Measurements from ENCODE around the gene KSR1.

The KSR1 gene

DNA sequence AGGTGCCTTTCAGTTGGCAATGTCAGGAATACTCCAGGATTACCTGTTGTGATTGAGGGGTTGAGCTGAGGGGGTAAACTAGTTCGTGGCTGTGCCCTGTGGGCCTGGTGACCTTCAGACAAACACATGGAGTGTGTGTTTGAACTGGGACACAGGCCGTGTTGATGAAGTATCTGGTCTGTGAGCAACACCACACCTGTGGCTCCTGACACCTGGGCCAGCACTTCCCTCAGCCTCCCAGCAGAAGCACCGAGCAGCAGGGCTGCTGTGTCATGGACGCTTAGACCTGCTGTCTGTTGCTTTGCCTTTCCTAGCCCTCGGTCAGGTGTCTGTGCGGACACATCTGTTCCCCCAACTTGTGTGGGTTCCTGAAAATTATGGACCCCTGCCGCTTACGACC, 82.9 kb downstream of the KSR1 start:
- FAIRE-seq, result no peak

GRCh38 chr17:27539794-27540317, 83.6 kb downstream of the KSR1 start:
- no peak for FAIRE-seq

DNA sequence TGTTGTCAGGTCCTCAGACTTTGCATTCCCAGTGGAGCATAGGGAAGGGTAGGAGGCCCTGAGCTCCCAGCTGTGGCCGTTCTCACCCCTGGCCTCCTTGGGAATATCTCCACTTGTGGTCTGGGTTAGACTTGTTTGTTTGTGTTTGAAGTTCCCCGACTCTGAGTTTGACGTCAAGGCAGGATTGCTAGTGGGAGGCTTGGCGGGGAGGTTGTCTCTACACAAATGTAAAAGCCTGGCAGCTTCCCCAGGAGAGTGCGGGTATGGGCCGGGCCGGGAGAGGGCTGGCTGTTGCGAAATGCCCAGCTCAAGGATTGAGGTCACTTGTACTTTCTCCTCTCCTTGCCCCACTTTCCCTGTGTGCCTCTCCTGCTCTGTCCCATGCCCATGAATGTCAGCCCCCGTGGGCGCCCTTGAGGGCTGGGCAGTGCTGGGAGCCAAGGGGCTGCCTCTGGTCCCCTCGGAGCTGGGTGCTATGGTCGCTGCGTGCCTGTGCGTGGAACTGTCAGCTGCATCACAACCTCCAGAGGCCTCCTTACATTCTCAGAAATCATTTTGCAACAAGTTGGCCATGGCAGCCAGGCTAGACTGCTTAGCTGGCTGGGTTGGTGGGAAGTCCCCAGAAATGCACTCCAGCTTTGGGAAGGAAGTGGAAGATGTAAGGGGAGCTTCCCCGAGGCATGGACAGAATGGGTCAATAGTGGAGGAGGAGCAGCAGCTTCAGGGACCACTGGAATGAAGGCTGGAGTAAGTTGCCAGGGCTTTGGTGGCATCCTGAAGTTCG, 84.3 kb downstream of the KSR1 start:
- no peak for FAIRE-seq

- FAIRE-seq, result no peak
Observed at GRCh38 chr17:27541301-27542023, 85.2 kb downstream of the KSR1 start.

DNA sequence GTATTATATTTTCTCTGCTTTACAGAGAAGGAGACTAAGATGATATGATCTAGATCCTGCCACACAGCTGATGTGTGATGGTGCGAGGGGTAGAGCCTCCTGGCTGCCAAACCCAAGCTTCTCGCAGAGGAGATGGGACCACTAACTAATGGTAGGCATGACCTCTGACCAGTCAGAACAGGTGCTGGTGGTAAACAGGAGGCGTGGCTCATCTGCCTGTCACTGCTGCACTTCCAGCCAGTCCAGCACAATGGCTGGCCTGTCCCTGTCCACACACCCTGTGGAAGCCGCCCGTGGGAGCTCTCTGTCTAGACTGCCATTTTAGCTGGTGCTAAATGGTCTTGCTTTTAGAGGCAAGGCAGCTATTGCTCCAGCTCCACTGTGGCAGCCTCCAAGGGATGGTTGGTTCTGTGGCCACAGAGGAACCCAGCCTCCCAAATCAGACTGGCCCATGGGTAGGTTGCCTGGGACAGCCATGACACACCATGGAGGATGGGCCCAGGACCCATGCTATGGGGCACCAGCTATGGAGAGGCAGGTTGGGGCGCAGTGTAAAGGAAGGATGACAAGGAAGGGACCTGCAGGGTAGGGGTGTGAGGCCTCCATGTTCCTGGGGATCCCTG, 86.7 kb downstream of the KSR1 start:
- no peak for FAIRE-seq

DNA sequence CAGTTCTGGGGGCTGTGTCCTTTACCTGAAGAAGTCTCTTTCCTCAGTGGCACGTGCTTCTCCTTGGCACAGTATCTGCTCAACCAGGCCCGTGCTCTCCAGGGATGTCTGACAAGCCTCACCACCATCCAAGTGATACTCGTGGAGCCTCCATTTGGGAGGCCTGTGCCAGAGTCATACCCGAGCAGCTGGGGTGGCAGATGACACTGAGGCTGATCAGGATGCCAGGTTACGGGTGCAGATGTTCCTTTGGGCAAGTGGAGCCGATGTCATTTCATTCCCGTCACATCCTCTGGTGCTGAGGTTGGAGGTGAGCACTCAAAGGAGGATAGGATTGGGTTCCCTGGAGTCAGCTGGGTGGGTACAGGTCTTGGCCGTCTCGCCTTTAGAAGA, 87.2 kb downstream of the KSR1 start:
- no peak for FAIRE-seq

DNA sequence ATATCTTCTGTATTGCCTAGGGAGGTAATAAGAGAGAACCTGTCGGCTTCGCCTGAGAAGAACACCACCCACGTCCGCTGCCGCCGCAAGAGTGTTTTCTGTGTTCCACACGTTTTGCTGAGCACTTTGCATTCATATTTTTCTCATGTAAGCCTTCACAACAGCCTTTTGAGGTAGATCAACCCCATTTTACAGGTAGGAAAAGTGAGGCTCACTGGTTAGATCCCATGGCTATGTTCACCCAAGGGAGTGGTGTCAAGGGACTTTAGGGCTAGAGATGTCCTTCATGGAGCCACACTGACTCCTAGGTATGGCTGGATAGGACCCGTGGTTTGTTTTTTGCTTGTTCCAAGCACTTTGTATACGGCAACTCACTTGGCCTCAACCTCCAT, 87.7 kb downstream of the KSR1 start:
- no peak for FAIRE-seq

DNA sequence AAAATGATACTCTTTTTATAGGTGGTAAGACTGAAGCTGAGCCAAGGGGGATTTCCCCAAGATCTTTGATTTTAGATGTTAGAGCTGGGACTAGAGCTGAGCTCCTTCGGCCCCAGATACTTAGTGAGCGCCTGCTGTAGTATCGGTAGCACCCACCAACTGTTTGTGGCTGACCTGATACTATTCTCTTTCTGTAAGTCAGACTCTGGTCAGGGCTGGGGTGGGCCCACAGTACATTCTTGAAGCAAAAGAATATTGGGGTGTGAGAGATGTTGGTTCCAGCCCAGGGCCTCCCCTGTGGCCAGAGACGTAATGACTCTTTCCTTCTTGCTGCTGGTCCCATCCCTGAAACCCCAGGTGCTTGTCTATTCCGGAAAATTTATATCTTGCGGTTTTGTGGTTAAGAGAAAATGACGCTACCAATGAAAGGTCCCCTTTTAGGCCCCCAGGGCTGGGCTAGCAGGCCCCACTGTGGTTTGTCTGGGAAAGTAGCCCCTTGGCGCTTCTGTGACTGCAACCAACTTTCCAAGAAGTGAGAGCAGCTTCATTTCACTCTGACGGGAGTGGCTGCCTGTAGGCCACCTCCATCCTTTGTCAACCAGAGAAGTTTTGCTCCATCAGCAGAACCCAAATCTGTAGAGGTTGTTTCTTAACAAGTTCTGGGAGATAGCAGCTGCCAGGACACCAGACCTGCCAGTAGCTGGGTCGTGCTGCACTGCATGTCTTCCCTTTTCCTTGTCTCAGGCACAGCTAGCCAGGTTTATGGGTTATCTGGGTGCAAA, 88.3 kb downstream of the KSR1 start:
- no peak for FAIRE-seq

GRCh38 chr17:27545562-27546229, 89.4 kb downstream of the KSR1 start:
- no peak for FAIRE-seq

GRCh38 chr17:27546624-27547300, 90.5 kb downstream of the KSR1 start:
- no peak for FAIRE-seq

GRCh38 chr17:27547301-27547683, 91.0 kb downstream of the KSR1 start:
- no peak for FAIRE-seq

DNA sequence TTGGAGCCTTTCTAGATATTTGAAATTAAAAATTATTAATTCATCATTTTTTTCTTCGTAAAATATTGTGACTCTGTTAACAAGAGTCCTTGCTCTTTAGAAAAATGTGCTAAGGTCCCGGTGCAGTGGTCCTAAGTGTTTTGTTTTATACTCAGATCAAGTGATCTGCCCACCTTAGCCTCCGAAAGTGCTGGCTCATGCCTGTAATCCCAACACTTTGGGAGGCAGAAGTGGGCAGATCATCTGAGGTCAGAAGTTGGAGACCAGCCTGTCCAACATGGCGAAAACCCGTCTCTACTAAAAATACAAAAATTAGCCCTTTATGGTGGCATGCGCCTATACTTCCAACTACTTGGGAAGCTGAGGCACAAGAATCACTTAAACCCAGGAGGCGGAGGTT, 92.1 kb downstream of the KSR1 start:
- FAIRE-seq, result no peak

DNA sequence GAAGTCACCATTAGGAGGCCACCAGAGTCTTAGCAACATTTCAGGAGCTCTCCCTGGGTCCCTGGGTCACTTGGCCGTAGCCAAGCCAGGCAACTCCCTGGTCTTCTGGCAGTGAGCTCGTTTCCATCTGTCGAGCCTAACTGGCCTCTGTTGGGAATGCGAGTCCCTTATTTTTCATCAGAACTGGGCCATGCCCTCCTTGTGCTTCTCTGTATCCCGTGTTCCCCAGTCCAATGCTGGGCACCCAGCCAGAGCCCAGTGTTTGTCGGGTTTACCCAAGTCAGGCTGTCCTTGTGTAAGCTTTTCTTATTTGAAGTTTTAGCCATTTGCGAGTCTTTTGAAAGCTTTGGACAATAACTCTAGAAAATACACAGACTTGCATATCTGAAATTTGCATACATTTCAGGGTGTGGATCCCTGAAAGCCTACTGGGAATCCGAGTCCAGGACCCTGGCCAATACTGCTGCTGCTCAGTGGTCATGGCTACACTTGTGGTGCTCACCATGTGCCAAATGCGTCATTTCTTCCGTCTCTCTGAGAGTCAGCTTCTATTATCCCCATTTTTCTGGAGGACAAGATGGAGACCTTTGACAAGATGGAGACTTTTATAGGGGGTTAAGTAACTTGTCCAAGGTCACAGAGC, 93.1 kb downstream of the KSR1 start:
- no peak for FAIRE-seq

DNA sequence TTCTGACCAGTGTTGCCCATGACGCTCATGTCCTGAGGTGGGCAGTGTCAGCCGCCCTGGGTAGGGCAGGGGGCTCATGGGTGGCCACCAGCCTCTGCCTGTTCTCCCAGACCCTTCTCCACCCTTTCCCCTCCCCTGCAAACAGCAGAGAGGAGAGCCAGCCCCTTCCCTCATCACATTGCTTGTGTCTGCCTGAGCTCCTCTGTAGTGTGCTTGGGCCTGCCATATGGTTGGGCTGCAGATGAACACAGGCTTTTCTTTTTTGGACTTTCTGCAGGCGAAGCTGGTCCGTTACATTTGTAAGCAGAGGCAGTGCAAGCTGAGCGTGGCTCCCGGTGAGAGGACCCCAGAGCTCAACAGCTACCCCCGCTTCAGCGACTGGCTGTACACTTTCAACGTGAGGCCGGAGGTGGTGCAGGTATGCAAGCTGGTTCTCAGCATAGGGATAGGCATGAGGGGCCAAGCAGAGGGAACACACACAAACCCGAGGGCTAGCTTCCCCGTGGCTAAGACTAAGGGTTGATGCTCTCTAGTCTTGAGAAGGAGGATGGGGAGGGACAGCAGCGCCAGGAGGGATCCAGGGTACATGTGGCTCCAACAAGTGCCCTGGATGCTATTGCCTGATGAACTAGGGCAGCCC, 94.2 kb downstream of the KSR1 start:
- no peak for FAIRE-seq

GRCh38 chr17:27550974-27551505, 94.8 kb downstream of the KSR1 start:
- FAIRE-seq, result no peak

DNA sequence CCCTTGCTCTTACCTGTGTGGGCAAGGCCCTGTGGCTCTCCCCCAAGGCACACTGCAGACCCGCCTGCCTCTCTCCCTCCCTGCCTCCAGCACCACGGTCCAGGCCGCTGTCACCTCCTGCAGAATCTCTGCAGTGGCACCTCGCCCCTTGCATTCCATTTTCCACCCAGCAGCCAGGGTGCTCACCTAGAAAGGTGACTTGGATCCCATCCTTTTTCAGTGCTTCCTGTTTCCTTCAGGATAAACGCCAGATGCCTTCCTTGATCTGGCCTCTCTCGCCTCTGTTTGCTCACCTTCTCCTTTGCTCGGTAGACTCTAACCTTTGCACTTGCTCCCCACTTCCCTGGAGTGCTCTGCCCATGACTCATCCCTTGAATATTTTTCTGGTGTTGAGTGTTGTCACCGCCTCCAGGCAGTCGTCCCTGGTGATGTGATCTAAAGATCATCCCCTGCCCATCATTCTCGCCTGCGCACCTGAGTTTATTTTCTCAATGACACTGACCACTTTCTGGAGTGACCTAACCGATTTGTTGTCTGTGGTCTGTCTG, 95.5 kb downstream of the KSR1 start:
- no peak for FAIRE-seq

- no peak for FAIRE-seq
Observed at GRCh38 chr17:27552276-27552732, 96.1 kb downstream of the KSR1 start.

DNA sequence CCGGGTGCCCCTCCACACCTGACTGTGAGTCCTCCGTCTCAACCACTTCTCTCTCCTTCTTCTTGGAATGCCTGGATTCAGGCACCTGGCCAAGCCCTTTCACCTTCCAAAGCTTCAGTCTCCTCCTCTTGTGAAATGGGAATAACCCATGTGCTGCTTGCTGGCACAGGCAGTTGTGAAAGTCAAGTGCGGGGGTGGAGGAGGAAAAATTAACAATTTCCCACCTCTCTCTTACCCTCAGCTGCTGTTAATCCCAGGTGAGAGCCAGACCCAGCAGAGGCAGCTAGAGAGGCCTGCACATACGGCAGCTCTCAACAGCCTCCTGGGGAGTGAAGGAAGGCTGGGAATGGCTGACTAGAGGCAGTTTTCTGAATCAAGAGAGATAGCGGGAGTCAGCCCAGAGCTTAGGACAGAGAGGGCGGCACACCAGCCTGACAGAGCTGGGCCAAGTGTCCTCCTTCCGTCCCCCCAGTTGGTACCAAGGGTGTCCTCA, 96.8 kb downstream of the KSR1 start:
- no peak for FAIRE-seq

GRCh38 chr17:27554152-27554551, 97.9 kb downstream of the KSR1 start:
- no peak for FAIRE-seq

DNA sequence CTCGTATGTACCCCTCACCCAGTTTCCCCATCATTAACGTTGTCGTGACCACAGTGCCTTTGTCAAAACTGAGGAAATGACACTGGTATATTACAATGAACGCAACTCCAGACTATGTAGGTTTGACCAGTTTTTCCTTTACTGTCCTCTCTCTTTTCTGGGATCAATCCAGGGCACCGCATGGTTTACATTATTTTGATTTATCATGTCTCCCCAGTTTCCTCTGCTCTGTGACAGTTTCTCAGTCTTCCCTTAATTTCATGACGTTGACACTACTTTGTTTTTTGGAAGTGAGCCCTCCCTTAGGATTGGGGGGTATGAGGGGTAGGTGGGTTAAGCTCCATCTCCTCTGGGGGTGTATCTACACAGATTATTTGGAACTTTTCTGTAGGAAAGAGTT, 98.7 kb downstream of the KSR1 start:
- no peak for FAIRE-seq

Data from islet of Langerhans (tissue), 1 donor.